ENCODE results near the gene CENPF. TPM values are rescaled to one million over a fixed set of nuclear protein-coding genes. Genes with fewer than 3 reads are reported as not detected.

CENPF gene
- total and polyA plus RNA-seq, 9 of the 15 experiments (the other 6 are each of a cell fraction or from before 2014, with no cell fraction given) = 50.6 to 180 (median 98.3) TPM

- no peak for TF ChIP-seq MGA (IDR thresholded peaks at IDR 0.05)
Observed at GRCh38 chr1:214649607-214650006, 46.6 kb downstream of the CENPF start (continued).
